ENCODE results near the gene SLFN12L. TPM values are rescaled to one million over a fixed set of nuclear protein-coding genes. Genes with fewer than 3 reads are reported as not detected.

Gene SLFN12L
- total RNA-seq, 1 donor from 2014 or later: not detected

- no peak overlapping the region for H3K4me3 Mint-ChIP-seq (ENCODE audit: unreplicated experiment)
- peaks cover 14% of the 10 kb centered on the region for H3K27me3 Mint-ChIP-seq (ENCODE audit: unreplicated experiment)
- DNase-seq: no peak
- no peak overlapping the region for H3K27ac Mint-ChIP-seq (ENCODE audit: unreplicated experiment)
- H3K9me3 Mint-ChIP-seq (ENCODE audit: unreplicated experiment): no peaks in the 10 kb centered on the region
- H3K36me3 Mint-ChIP-seq (ENCODE audit: unreplicated experiment): no peaks in the 10 kb centered on the region
- H3K4me1 Mint-ChIP-seq (ENCODE audit: low read depth, unreplicated experiment): peaks cover 2% of the 10 kb centered on the region
- TF ChIP-seq CTCF (IDR thresholded peaks at IDR 0.05; ENCODE audit: partially characterized antibody, unreplicated experiment): no peak
Measured at GRCh38 chr17:35428229-35428628, 109.2 kb downstream of the SLFN12L start.

- Mint-ChIP-seq H3K36me3 (ENCODE audit: unreplicated experiment) (no peaks in the 10 kb centered on the region), H3K9me3 (ENCODE audit: unreplicated experiment) (peaks cover 2% of the 10 kb centered on the region), H3K27me3 (ENCODE audit: unreplicated experiment) (no peaks in the 10 kb centered on the region), H3K27ac (ENCODE audit: unreplicated experiment) (no peak overlapping the region), H3K4me3 (ENCODE audit: unreplicated experiment) (no peak overlapping the region), H3K4me1 (ENCODE audit: low read depth, unreplicated experiment) (no peaks in the 10 kb centered on the region)
- TF ChIP-seq CTCF (IDR thresholded peaks at IDR 0.05; ENCODE audit: partially characterized antibody, unreplicated experiment): no peak
- DNase-seq: no peak
Measured at GRCh38 chr17:35423761-35424160, 113.7 kb downstream of the SLFN12L start.

Other genes starting within 250 kb of the SLFN12L start
- gene SLFN11, start 164.1 kb downstream of the SLFN12L start, total RNA-seq (ENCODE audit: unreplicated experiment): not detected
- gene SLFN12, start 105.2 kb downstream of the SLFN12L start, total RNA-seq (ENCODE audit: unreplicated experiment): not detected
- gene SLFN13, start 88.9 kb downstream of the SLFN12L start, total RNA-seq (ENCODE audit: unreplicated experiment): 0.96 TPM
- not detected for gene SLFN14, start 23.1 kb upstream of the SLFN12L start, total RNA-seq (ENCODE audit: unreplicated experiment)
- 3.1 TPM for gene PEX12, start 40.9 kb upstream of the SLFN12L start, total RNA-seq (ENCODE audit: unreplicated experiment)
- gene AP2B1, start 49.6 kb upstream of the SLFN12L start, total RNA-seq (ENCODE audit: unreplicated experiment): 316 TPM
- gene RASL10B, start 194.0 kb upstream of the SLFN12L start, total RNA-seq (ENCODE audit: unreplicated experiment): 3.3 TPM
- gene GAS2L2, start 215.6 kb upstream of the SLFN12L start, total RNA-seq (ENCODE audit: unreplicated experiment): 0.27 TPM
- not detected for gene C17orf50, start 223.2 kb upstream of the SLFN12L start, total RNA-seq (ENCODE audit: unreplicated experiment)